Activated CD8-positive, alpha-beta memory T cell treated with anti-CD3 and anti-CD28 coated beads, Interleukin-2, amount 50 U/mL, for 24 hours (primary cell): ENCODE measurements around the gene GPAM.
"Not testable (repeated sequence)": the region's sequence is repeated elsewhere in the genome, so short reads cannot be mapped to it uniquely, and the experiment has no call there.

Source experiments
- DNase-seq: peaks from one replicate; pipeline ENCODE4 v3.0.0-alpha.2; 2020; ENCODE audit errors: extremely low read depth

The GPAM gene

GRCh38 chr10:112216966-112217365 lies 33.4 kb upstream of the GPAM start:
- no peak for DNase-seq

DNA sequence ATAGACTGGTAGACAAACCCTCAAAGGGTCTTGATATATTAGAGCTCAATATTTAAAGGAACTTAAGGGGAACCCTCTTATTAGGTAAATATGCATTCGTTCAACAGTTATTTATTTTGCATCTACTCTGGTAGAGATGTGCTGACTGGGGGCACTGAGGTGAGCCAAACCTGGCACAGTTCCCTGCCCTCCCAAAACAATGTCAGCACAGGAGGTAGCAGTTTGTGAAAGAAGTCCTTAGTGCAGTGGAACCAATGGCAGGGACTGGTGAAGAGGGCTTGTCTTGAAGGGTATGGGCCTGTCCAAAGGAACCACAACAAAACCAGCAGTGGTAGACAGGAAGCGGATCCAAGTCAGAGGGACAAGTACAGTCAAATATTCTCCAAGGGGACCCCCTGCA lies 32.6 kb upstream of the GPAM start:
- DNase-seq, result no peak

- no peak for DNase-seq
Observed at GRCh38 chr10:112215342-112215774, 31.8 kb upstream of the GPAM start.

DNA sequence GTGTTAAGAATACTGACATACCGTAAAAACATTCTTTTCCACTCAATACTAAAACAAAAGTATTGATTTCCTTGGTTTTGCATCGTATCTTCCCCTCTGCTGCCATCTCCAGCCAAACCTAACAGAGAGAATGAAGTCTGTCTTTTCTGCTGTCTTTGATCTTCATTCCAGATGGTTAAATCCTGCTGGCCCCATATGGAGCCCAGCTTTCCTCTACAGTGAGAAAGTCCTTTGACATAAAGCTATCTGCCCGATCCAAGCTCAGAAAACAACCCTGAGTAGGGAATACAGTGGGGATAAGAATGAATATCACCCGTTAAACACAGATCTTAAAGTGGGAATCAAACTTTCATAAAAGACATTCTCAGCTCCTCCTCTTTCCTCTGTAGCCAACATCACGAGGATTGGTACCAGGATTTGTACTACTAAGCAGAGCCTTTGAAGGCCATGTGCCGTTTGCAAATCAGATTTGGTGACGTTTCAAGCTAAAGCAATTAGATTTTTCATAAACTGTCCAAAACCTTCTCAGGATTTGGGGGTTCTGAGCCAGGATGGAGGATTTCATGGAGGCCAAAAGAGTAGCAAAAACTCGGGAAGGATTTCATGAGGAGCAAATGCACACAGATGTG lies 30.8 kb upstream of the GPAM start:
- DNase-seq, result no peak

DNA sequence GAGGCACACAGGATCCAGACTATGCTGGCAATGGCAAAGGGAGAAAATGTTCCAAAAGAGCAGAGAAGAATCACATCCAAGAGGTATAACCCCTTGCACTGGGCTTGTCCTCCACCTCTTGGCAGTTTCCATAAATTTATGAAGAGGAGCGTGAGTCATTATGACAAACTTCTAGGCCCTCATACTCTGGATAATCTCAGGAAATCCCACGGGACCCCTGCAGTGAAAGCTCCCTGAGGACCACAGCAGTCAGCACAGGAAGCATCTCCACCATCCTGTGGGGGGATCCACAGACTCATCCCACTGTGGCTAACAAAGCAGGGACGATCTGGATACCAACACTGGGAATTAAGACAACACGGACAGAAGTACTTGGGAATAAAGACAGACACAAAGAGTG lies 30.3 kb upstream of the GPAM start:
- no peak for DNase-seq

- no peak for DNase-seq
Observed at GRCh38 chr10:112213098-112213823, 29.7 kb upstream of the GPAM start.

DNA sequence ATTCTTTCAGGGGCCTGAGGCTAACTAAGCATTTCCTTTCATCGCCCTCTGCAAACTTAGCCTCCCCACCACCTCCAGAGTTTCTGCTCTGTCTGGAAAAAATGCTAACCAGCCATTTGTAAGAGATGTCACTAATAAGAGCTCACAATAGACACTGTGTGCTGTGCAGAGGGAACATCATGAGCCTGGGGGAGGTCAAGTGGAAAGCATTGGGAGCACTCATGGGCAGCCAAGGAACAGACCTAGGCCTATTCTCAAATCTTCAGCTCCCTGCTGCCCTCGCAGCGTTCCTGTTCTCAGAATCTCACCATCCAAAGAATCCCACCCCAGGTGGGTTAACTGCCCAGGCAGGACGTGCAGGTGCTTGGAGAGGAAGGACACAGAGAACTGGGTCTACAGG lies 27.1 kb upstream of the GPAM start:
- no peak for DNase-seq

DNA sequence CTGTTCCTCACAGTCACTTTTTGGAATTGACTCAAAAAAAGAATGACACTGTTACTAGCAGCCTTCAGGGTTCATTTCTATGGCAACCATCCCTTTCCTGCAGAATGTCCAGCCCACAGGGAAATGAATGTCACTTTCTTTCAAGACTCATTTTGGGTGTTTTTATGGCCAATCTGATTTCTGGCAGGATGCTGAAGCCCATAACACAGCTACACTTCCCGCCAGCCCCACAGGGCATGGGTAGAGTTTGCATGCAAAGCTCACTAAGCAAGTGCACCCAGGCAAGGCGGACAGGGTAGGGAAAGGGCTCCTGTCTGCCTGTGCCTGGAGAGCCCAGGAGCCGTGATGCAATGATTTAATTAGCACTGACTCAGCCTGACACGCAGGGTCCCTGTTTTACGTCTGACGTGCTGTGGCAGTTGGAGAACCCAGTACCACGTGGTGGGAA lies 26.1 kb upstream of the GPAM start:
- DNase-seq, result no peak

DNA sequence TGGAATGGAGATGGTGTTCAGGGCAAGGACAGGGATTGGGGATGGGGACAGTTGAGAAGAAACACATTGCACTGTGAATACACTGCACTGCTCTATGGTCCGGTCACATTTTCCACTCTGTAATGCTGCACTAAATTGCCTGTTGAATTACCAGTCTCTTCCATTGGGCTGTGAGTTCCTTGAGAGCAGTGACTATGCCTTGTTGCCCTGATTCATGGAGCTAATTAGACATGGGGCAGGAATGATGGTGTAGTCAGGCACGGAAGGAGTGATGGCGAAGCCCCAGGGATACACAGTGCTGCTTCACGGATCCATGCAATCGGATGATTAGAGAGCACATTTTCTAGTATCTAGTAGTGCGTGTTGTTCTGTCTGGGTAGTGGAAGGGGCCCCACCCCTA lies 25.4 kb upstream of the GPAM start:
- no peak for DNase-seq

DNA sequence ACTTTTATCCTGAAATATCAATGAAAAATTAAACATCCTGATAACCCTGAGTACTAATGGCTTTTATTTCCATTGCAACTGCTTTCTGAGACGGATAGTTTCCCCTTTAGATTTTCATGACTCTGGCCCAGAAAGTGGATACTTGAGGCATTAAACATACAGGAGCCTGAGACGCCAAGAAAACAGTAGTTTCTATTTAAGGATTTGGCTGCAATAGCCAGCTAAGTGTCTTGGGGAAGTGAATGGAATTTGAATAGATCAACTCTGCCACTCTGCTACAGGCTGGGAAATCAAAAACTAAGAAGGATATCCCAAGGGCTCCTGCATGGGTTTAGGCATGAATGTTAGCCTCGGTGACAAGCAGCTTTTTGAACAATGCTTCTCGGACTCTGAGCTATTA lies 24.7 kb upstream of the GPAM start:
- no peak for DNase-seq

GRCh38 chr10:112203328-112204076 lies 19.9 kb upstream of the GPAM start:
- no peak for DNase-seq

GRCh38 chr10:112202561-112203241 lies 19.1 kb upstream of the GPAM start:
- DNase-seq, result no peak

DNA sequence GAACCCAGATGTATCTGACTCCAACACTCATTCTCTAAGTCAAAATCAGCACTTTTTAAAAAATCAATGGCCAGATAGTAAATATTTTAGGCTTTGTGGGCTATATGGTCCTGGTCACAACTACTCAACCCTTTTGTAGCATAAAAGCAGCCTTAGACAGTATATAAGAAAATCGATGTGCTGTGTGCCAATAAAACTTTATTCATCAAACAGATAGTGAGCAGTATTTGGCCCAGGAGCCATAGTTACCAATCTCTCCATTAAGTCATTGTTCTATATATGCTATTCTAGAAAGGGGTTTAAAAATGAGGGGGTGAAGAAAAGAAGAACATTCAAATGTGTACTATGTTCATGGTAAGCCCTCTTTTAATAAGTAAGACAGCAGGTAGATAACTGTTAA lies 18.5 kb upstream of the GPAM start:
- no peak for DNase-seq

DNA sequence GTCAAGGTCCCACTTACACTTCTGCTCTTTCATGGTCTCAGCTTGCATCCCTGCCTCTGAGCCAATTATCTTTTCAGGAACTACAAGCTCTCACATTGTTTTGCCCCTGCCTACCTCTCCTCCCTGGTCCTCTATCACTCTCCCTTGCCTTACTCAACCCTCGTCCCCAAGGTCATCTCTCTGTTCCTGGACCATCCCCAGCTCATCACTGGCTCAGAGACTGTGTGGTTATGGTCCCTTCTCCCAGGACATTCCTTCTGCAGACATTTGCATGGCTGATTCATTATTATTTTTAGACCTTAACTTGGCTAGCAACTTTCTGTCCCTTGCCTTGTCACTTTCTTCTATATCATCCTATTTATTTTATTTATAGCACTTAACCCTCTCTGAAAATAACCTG lies 17.8 kb upstream of the GPAM start:
- DNase-seq, result no peak

- not testable (repeated sequence) for DNase-seq
Observed at GRCh38 chr10:112200259-112200658, 16.7 kb upstream of the GPAM start.

GRCh38 chr10:112197662-112198061 lies 14.1 kb upstream of the GPAM start:
- DNase-seq, result not testable (repeated sequence)

DNA sequence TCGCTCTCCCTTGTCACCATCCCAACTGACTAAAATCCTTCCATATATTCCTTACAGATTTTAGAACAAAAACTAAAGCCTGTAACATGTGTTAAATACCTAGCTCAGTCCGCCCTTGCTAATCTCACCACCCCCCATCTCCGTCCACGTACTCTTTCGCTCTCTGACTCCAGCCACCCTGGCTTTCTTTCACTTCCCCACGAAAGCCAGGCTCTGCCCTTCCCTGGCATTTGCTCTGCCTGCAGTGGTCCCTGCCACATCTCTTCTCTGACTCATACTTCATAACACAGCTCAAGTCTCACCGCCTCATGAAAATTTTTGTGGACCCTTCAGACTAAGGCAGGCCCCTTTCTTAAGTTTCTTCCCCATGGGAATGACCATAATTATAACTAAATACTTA lies 11.7 kb upstream of the GPAM start:
- DNase-seq, result no peak

DNA sequence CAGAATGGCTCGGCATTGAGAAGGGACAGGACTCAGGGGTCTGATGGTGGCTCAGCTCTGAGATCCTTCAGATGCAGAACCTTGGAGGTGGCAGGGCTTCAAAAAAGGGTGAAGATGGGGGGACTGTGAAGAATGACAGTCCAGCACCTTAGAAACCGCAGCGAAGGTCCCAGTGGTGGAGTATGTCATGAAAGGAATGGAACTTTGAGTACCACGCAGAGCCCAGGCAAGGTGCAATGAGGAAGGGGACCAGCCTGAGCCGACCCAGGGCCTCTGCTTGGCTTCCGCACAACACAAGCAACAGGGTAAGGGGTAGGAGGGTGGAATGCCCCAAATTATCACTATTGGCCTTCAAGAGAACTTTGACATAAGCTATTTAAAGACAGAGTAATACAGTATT lies 8.2 kb upstream of the GPAM start:
- DNase-seq, result no peak

- DNase-seq, result no peak
Observed at GRCh38 chr10:112191041-112191590, 7.6 kb upstream of the GPAM start.

DNA sequence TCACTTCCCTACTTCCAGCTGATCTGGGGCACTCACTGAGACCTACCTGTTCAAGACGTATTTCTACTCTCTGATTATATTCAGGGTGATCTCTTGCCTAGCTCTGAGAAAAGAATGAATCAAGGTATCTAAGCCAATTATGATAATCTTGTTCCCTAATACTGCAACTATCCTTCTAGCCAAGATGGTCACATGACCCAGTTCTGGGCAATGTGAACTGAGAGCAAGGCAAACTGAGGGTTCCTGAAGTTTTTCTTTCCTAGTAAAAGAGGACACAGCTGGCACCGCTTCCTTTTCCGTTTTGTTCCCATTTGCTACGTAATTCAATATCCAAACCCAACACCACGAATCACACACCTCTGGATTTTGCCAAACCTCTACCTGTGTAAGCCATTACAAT lies 5.9 kb upstream of the GPAM start:
- DNase-seq, result no peak

DNA sequence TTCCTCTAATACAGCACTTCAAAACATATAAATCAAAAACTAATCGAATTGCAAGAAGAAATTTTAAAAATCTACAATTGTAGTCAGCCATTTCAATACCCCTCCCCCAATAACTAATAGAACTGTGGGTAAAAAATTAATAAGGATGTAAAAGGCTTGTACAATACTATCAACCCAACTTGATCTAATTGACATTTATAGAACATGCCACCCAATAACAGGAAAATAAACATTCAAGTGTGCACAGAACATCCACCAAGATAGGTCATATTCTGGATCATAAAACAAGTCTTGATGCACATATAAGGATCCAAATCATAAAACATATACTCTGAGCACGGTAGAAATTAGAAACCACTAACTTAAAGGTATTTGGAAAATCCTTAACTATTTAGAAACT lies 4.0 kb upstream of the GPAM start:
- DNase-seq, result no peak

DNA sequence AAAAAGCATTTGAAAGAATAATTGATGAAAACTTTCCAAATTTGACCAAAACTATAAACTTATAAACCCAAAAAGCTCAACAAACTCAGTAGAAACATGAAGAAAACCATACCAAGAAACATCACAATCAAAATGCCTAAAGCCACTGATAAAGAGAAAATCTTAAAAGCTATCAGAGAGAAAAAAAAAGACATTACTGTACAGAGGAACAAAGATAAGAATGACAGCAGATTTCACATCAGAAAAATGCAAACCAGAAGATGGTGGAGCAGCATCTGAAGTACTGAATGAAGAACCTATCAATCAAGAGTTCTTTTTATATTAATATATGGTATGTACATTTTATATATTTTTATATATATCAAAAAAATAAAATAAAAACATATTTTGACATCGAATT lies 2.4 kb upstream of the GPAM start:
- DNase-seq, result no peak
